HCT116 (cell line): ENCODE results near the gene DIP2B. TPM values are rescaled to one million over a fixed set of nuclear protein-coding genes. Genes with fewer than 3 reads are reported as not detected.

ENCODE experiments used
- ATAC-seq: fragments of 200-7000 bp; cut with Tn5 transposase; 2 replicates; pipeline ENCODE4 v1.9.1; 2020; ENCODE audit warnings: mild to moderate bottlenecking, moderate library complexity
- BruUV-seq: library from RNA; stranded (reverse); fragments of 400-500 nt; replicated peaks from 2 replicates; lab custom pipeline; 2021; lab: Mats Ljungman, UMichigan
- CTCF ChIA-PET: fragments of 300-600 bp; sonication (Branson Sonifier 250); formaldehyde crosslinking; loops from one replicate; lab custom pipeline; 2021; ENCODE audit warnings: antibody characterized with exemption; lab: Charles Lee
- POLR2A ChIA-PET: fragments of 300-600, 350-600 bp; sonication (Branson Sonifier 250); formaldehyde crosslinking; loops from one replicate; lab custom pipeline; 2021; ENCODE audit warnings: antibody characterized with exemption; lab: Charles Lee
- RAD21 ChIA-PET, 2 experiments: fragments of 300-600 bp; sonication (Branson Sonifier 250); formaldehyde crosslinking; loops; one replicate each; lab custom pipeline; 2023; ENCODE audit warnings: low total read pairs in 2 of 2; ENCODE audit not compliant: uncharacterized antibody in 2 of 2, unreplicated experiment in 2 of 2, low non-redundant PET in 1 of 2; lab: Charles Lee
- DNase-seq: peaks from one replicate; pipeline ENCODE4 v3.0.0-alpha.2; 2010; ENCODE audit warnings: low read depth, low spot score
- H2AFZ ChIP-seq: fragments of 200-600 bp; shearing (Covaris generic), sonication (generic); 2 replicates; pipeline ENCODE4 v1.6.1; 2017; ENCODE audit warnings: low read depth, mixed run types, mixed read lengths, antibody characterized with exemption, low read length; ENCODE audit not compliant: poor library complexity, severe bottlenecking
- H3K27ac ChIP-seq: 2 replicates; pipeline ENCODE4 v1.5.1; 2012; ENCODE audit warnings: low read depth, low read length
- H3K27me3 ChIP-seq: fragments of 200-600 bp; sonication (generic); 2 replicates; pipeline ENCODE4 v1.6.1; 2016; ENCODE audit warnings: mixed run types, low read length, mixed read lengths; ENCODE audit not compliant: insufficient read depth
- H3K36me3 ChIP-seq, 2 experiments: fragments of 200-500 bp in 1 of 2; fragments of 200-600 bp in 1 of 2; sonication (Bioruptor generic) in 1 of 2; sonication (generic) in 1 of 2; 2 replicates each; pipeline versions ENCODE4 v1.5.1 to v1.6.1; 2014 to 2016; ENCODE audit warnings: low read length in 2 of 2, inconsistent platforms in 1 of 2, mixed read lengths in 1 of 2, mixed run types in 1 of 2; ENCODE audit not compliant: insufficient read depth in 2 of 2, control insufficient read depth in 1 of 2
- H3K4me1 ChIP-seq, 2 experiments: fragments of 200-600 bp in 1 of 2; sonication (generic) in 1 of 2; 2 replicates each; pipeline versions ENCODE4 v1.5.1 to v1.6.1; 2012 to 2017; ENCODE audit warnings: low read length in 2 of 2, inconsistent platforms in 1 of 2, mild to moderate bottlenecking in 1 of 2, mixed read lengths in 1 of 2, mixed run types in 1 of 2, moderate library complexity in 1 of 2; ENCODE audit not compliant: insufficient read depth in 2 of 2, control insufficient read depth in 1 of 2
- H3K4me2 ChIP-seq: fragments of 200-600 bp; sonication (generic); 2 replicates; pipeline ENCODE4 v1.6.1; 2017; ENCODE audit warnings: mixed run types, low read length, mixed read lengths
- H3K4me3 ChIP-seq, 2 experiments: fragments of 200-600 bp in 1 of 2; sonication (generic) in 1 of 2; replicated peaks in 1 of 2; 2 replicates each; pipeline ENCODE4 v1.5.1; 2011 to 2016; ENCODE audit warnings: low read length in 2 of 2, control low read depth in 1 of 2, low read depth in 1 of 2, mild to moderate bottlenecking in 1 of 2, mixed read lengths in 1 of 2, mixed run types in 1 of 2
- H3K79me2 ChIP-seq: fragments of 200-600 bp; sonication (generic); 2 replicates; pipeline ENCODE4 v1.6.1; 2017; ENCODE audit warnings: mild to moderate bottlenecking, mixed run types, low read length, moderate library complexity, mixed read lengths; ENCODE audit not compliant: insufficient read depth
- H3K9ac ChIP-seq: fragments of 200-600 bp; sonication (generic); 2 replicates; pipeline ENCODE4 v1.6.1; 2016; ENCODE audit warnings: low read length, mixed read lengths
- H3K9me2 ChIP-seq: fragments of 200-600 bp; sonication (generic), shearing (Covaris generic); 2 replicates; pipeline ENCODE4 v1.6.1; 2017; ENCODE audit warnings: mixed run types, mild to moderate bottlenecking, moderate library complexity; ENCODE audit not compliant: insufficient read depth
- H3K9me3 ChIP-seq, 2 experiments: fragments of 200-500 bp in 1 of 2; fragments of 200-600 bp in 1 of 2; sonication (Bioruptor generic) in 1 of 2; sonication (generic) in 1 of 2; 2 replicates each; pipeline ENCODE4 v1.6.1; 2014 to 2017; ENCODE audit warnings: low read length in 2 of 2, mixed read lengths in 2 of 2, inconsistent platforms in 1 of 2, low read depth in 1 of 2, mild to moderate bottlenecking in 1 of 2, mixed run types in 1 of 2, moderate library complexity in 1 of 2; ENCODE audit not compliant: control insufficient read depth in 1 of 2, insufficient read depth in 1 of 2
- H4K20me1 ChIP-seq: fragments of 200-600 bp; sonication (generic), shearing (Covaris generic); 2 replicates; pipeline ENCODE4 v1.6.1; 2017; ENCODE audit warnings: mixed run types, mild to moderate bottlenecking, moderate library complexity; ENCODE audit not compliant: insufficient read depth
- CEBPB ChIP-seq: IDR thresholded peaks from 2 replicates; pipeline ENCODE4 v1.6.1; 2012; ENCODE audit warnings: low read depth
- ELF1 ChIP-seq: IDR thresholded peaks from 2 replicates; pipeline ENCODE4 v1.6.1; 2012; ENCODE audit warnings: low read depth, borderline replicate concordance
- EZH2 ChIP-seq: fragments of 200-600 bp; sonication (generic); IDR thresholded peaks from 2 replicates; pipeline ENCODE4 v1.6.1; 2017; ENCODE audit warnings: antibody characterized with exemption, mixed run types
- EZH2phosphoT487 ChIP-seq: fragments of 200-600 bp; IDR thresholded peaks from 2 replicates; pipeline ENCODE4 v1.6.1; 2018; ENCODE audit warnings: antibody characterized with exemption, borderline replicate concordance
- FOSL1 ChIP-seq: IDR thresholded peaks from 2 replicates; pipeline ENCODE4 v1.6.1; 2012; ENCODE audit warnings: low read depth
- JUND ChIP-seq: IDR thresholded peaks from 2 replicates; pipeline ENCODE4 v1.6.1; 2012
- MAX ChIP-seq: IDR thresholded peaks from 2 replicates; pipeline ENCODE4 v1.6.1; 2012
- POLR2A ChIP-seq: IDR thresholded peaks from 2 replicates; pipeline ENCODE4 v1.7.0; 2011; ENCODE audit warnings: borderline replicate concordance; ENCODE audit not compliant: insufficient read depth, insufficient read length; ENCODE audit errors: extremely low read depth
- SP1 ChIP-seq: IDR thresholded peaks from 2 replicates; pipeline ENCODE4 v1.6.1; 2012; ENCODE audit warnings: low read depth
- SRF ChIP-seq: IDR thresholded peaks from 2 replicates; pipeline ENCODE4 v1.6.1; 2012; ENCODE audit warnings: low read depth
- TCF7L2 ChIP-seq: IDR thresholded peaks from 2 replicates; pipeline ENCODE4 v1.7.0; 2011; ENCODE audit warnings: borderline replicate concordance, inconsistent platforms; ENCODE audit not compliant: insufficient read depth, insufficient read length; ENCODE audit errors: extremely low read depth
- ZBTB33 ChIP-seq: IDR thresholded peaks from 2 replicates; pipeline ENCODE4 v1.6.1; 2011; ENCODE audit warnings: mild to moderate bottlenecking, low read length, moderate library complexity; ENCODE audit not compliant: insufficient replicate concordance; ENCODE audit errors: extremely low read depth
- ZFX ChIP-seq: fragments of 450-650 bp; IDR thresholded peaks from 2 replicates; pipeline ENCODE4 v1.6.1; 2017
- intact Hi-C: fragments of 100-400 bp; cut with micrococcal nuclease; formaldehyde crosslinking; loops from 2 replicates; pipeline ENCODE4 v1.10.0; 2022
- total RNA-seq: library from RNA; stranded (reverse); gene quantifications from one replicate; pipeline ENCODE4 v1.2.1, GENCODE V29; 2021; ENCODE audit not compliant: unreplicated experiment

The DIP2B gene
- total RNA-seq, 1 experiment from 2014 or later: 32.3 TPM

DNA sequence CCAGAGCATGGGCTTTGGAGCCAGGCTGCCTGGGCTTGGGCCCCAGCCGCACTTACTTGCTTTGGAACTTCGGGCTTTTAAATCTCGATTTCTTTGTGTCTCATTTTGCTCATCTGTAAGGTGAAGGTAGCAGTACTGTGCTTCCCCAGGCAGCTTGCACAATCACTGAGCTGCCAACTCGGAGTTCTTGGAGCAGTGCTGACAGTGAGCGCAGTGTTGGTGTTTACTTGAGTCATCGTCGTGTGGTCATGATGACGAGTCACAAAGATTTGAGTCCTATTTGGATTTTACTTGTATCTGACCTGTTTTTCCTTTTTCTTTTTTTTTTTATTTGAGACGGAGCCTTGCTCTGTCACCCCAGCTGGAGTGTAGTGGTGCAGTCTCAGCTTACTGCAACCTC lies 227.8 kb downstream of the DIP2B start:
- H3K27ac ChIP-seq: no peak overlapping the region
- H4K20me1 ChIP-seq: no peaks in the 10 kb centered on the region
- no peak overlapping the region for H3K9ac ChIP-seq
- no peaks in the 10 kb centered on the region for H3K9me3 ChIP-seq
- H3K36me3 ChIP-seq: peaks cover 21 to 24% of the 10 kb centered on the region in 2 experiments
- POLR2A ChIA-PET: no interaction called here
- intact Hi-C loops: no loop called here
- ATAC-seq: no peak
- H3K4me3 ChIP-seq: no peak overlapping the region
- peaks cover 0 to 8% of the 10 kb centered on the region in 2 experiments; a peak in 1 of 4 replicates for H3K4me1 ChIP-seq
- peak; percentile 18; the same call in 1 of the 2 replicates for TF ChIP-seq CEBPB
- no peak for TF ChIP-seq ZBTB33
- no peak for TF ChIP-seq EZH2phosphoT487
- TF ChIP-seq SRF: no peak
- no peak for TF ChIP-seq MAX
- no peak for TF ChIP-seq EZH2
- no peak for TF ChIP-seq JUND
- no peak for TF ChIP-seq ZFX
- no peak for TF ChIP-seq SP1
- no peak for TF ChIP-seq POLR2A
- TF ChIP-seq FOSL1: peak; percentile 18; the same call in 1 of the 2 replicates
- no peak for TF ChIP-seq TCF7L2
- TF ChIP-seq ELF1: no peak
- TF ChIP-seq, all 23 proteins: peak for 2
- Histone ChIP-seq H3K9me2 (no peaks in the 10 kb centered on the region), H3K4me2 (no peak overlapping the region), H2AFZ (no peak overlapping the region), H3K27me3 (no peaks in the 10 kb centered on the region), H3K79me2 (no peaks in the 10 kb centered on the region)
- DNase-seq: peak; percentile 3
- RAD21 ChIA-PET: no interaction called here
- CTCF ChIA-PET: no interaction called here
- no TSS peak for BruUV-seq
